OCI-LY7 (cell line): Measurements from ENCODE around the gene AHCYL1. TPM values are rescaled to one million over a fixed set of nuclear protein-coding genes. Genes with fewer than 3 reads are reported as not detected.

Experiments
- BruUV-seq: library from RNA; stranded (reverse); fragments of 400-500 nt; replicated peaks from 2 replicates; lab custom pipeline; 2021; lab: Mats Ljungman, UMichigan
- CTCF ChIA-PET: fragments of 300-600 bp; sonication (Branson Sonifier 250); formaldehyde crosslinking; loops from one replicate; lab custom pipeline; 2022; ENCODE audit warnings: antibody characterized with exemption; ENCODE audit not compliant: unreplicated experiment; lab: Charles Lee
- POLR2A ChIA-PET: fragments of 300-600 bp; sonication (Branson Sonifier 250); formaldehyde crosslinking; loops from one replicate; lab custom pipeline; 2022; ENCODE audit warnings: antibody characterized with exemption; lab: Charles Lee
- DNase-seq: peaks from one replicate; pipeline ENCODE4 v3.0.0-alpha.2; 2015; ENCODE audit warnings: low spot score
- H2AFZ ChIP-seq: fragments of 200-600 bp; sonication (generic), shearing (Covaris generic); 2 replicates; pipeline ENCODE4 v1.6.1; 2014; ENCODE audit warnings: mild to moderate bottlenecking, antibody characterized with exemption, low read length, moderate library complexity
- H3K27ac ChIP-seq: fragments of 200-600 bp; sonication (generic); 2 replicates; pipeline ENCODE4 v1.5.1; 2014; ENCODE audit warnings: mixed run types, low read depth, mild to moderate bottlenecking, moderate library complexity, low read length, inconsistent platforms; ENCODE audit not compliant: poor library complexity, severe bottlenecking
- H3K36me3 ChIP-seq: fragments of 200-600 bp; sonication (generic); 2 replicates; pipeline ENCODE4 v1.6.1; 2014; ENCODE audit warnings: mild to moderate bottlenecking, antibody characterized with exemption, low read length, moderate library complexity, mixed read lengths; ENCODE audit not compliant: insufficient read depth
- H3K4me1 ChIP-seq: fragments of 200-600 bp; sonication (generic); 2 replicates; pipeline ENCODE4 v1.5.1; 2014; ENCODE audit warnings: mild to moderate bottlenecking, low read length; ENCODE audit not compliant: insufficient read depth, poor library complexity, severe bottlenecking
- H3K4me2 ChIP-seq: fragments of 200-600 bp; sonication (generic); 2 replicates; pipeline ENCODE4 v1.6.1; 2014; ENCODE audit warnings: mild to moderate bottlenecking, low read length
- H3K4me3 ChIP-seq: fragments of 200-600 bp; sonication (generic); 2 replicates; pipeline ENCODE4 v1.5.1; 2014; ENCODE audit warnings: mild to moderate bottlenecking, low read depth, low read length; ENCODE audit not compliant: poor library complexity, severe bottlenecking
- H3K79me2 ChIP-seq: fragments of 200-600 bp; sonication (generic); 2 replicates; pipeline ENCODE4 v1.6.1; 2016; ENCODE audit warnings: low read depth, mild to moderate bottlenecking, low read length, moderate library complexity, mixed read lengths; ENCODE audit not compliant: insufficient read depth
- H3K9me2 ChIP-seq: fragments of 200-600 bp; sonication (generic); 2 replicates; pipeline ENCODE4 v1.6.1; 2016; ENCODE audit warnings: mild to moderate bottlenecking, low read length, mixed read lengths; ENCODE audit not compliant: insufficient read depth
- H3K9me3 ChIP-seq: fragments of 200-600 bp; sonication (generic); 2 replicates; pipeline ENCODE4 v1.6.1; 2014; ENCODE audit warnings: mild to moderate bottlenecking, mixed run types, low read length, mixed read lengths
- H4K20me1 ChIP-seq: fragments of 200-600 bp; sonication (generic); 2 replicates; pipeline ENCODE4 v1.6.1; 2014; ENCODE audit warnings: mild to moderate bottlenecking, antibody characterized with exemption, low read length, moderate library complexity, mixed read lengths; ENCODE audit not compliant: insufficient read depth
- CTCF ChIP-seq: fragments of 200-600 bp; sonication (generic); conservative IDR thresholded peaks from 2 replicates; pipeline ENCODE4 v1.5.1; 2014; ENCODE audit warnings: mild to moderate bottlenecking, antibody characterized with exemption, low read length, moderate library complexity, mixed read lengths
- EZH2phosphoT487 ChIP-seq: fragments of 200-600 bp; sonication (generic); IDR thresholded peaks from 2 replicates; pipeline ENCODE4 v1.6.1; 2018; ENCODE audit warnings: low read depth, borderline replicate concordance, mild to moderate bottlenecking, mixed run types, antibody characterized with exemption, low read length, moderate library complexity, mixed read lengths
- intact Hi-C: fragments of 100-400 bp; cut with micrococcal nuclease; formaldehyde crosslinking; loops from one replicate; pipeline ENCODE4 v1.10.0; 2022; ENCODE audit not compliant: unreplicated experiment
- total RNA-seq, 2 experiments: library from RNA; depleted of rRNA in 1 of 2; stranded (reverse); fragments of >200 nt in 1 of 2; shearing (Covaris generic) in 1 of 2; gene quantifications; 2 replicates each; pipeline ENCODE4 v1.2.3, GENCODE V29; 2014 to 2022

The AHCYL1 gene
- total RNA-seq, 2 experiments from 2014 or later = 20.5 to 45.5 TPM

- peaks cover 40% of the 10 kb centered on the region for H3K4me1 ChIP-seq
- no peak overlapping the region for H2AFZ ChIP-seq
- intact Hi-C loops = no loop called here
- peaks cover 31% of the 10 kb centered on the region; the same call in 1 of the 2 replicates for H3K79me2 ChIP-seq
- H4K20me1 ChIP-seq = 0 out of 2 replicates have a peak, but pooled peaks cover 19% of the 10 kb centered on the region
- H3K4me2 ChIP-seq = peak overlapping the region; percentile 27
- H3K4me3 ChIP-seq = no peak overlapping the region
- no peaks in the 10 kb centered on the region for H3K9me2 ChIP-seq
- H3K9me3 ChIP-seq = no peaks in the 10 kb centered on the region
- H3K36me3 ChIP-seq = peaks cover 6% of the 10 kb centered on the region
- H3K27ac ChIP-seq = no peak overlapping the region
- no peak for DNase-seq
- BruUV-seq = no TSS peak
- ChIA-PET POLR2A (interaction anchor here (0.6 kb wide), 2 partner anchors 72 to 122 kb away, joined by 3 read pairs; no protein-coding TSS in a partner anchor), CTCF (no interaction called here)
- TF ChIP-seq CTCF = no peak
- TF ChIP-seq EZH2phosphoT487 = no peak
Observed at GRCh38 chr1:109990302-109990653, 5.7 kb downstream of the AHCYL1 start.

- Histone ChIP-seq H3K4me3 (no peak overlapping the region), H3K79me2 (peaks cover 19% of the 10 kb centered on the region; the same call in 1 of the 2 replicates), H2AFZ (no peak overlapping the region), H3K36me3 (peaks cover 11% of the 10 kb centered on the region), H3K4me2 (no peak overlapping the region), H3K9me3 (no peaks in the 10 kb centered on the region), H4K20me1 (0 out of 2 replicates have a peak, but pooled peaks cover 10% of the 10 kb centered on the region), H3K9me2 (no peaks in the 10 kb centered on the region), H3K27ac (no peak overlapping the region), H3K4me1 (peaks cover 28% of the 10 kb centered on the region)
- CTCF ChIA-PET = no interaction called here
- BruUV-seq = no TSS peak
- POLR2A ChIA-PET = no interaction called here
- DNase-seq = no peak
- intact Hi-C loops = no loop called here
- TF ChIP-seq CTCF = no peak
- no peak for TF ChIP-seq EZH2phosphoT487
Observed at GRCh38 chr1:109991400-109991925, 6.9 kb downstream of the AHCYL1 start.

GRCh38 chr1:109993885-109994284 lies 9.3 kb downstream of the AHCYL1 start:
- ChIA-PET CTCF (no interaction called here), POLR2A (no interaction called here)
- Histone ChIP-seq H2AFZ (no peak overlapping the region), H3K9me3 (no peaks in the 10 kb centered on the region), H3K27ac (no peak overlapping the region), H3K4me2 (no peak overlapping the region), H3K9me2 (no peaks in the 10 kb centered on the region), H4K20me1 (no peaks in the 10 kb centered on the region), H3K79me2 (peaks cover 8% of the 10 kb centered on the region; the same call in 1 of the 2 replicates), H3K4me3 (no peak overlapping the region), H3K36me3 (peaks cover 8% of the 10 kb centered on the region; the same call in 1 of the 2 replicates), H3K4me1 (peaks cover 16% of the 10 kb centered on the region)
- intact Hi-C loops = no loop called here
- DNase-seq = no peak
- BruUV-seq = no TSS peak
- TF ChIP-seq EZH2phosphoT487 (no peak), CTCF (no peak)
